H1 (cell line): ENCODE results near the gene GLG1. TPM values are rescaled to one million over a fixed set of nuclear protein-coding genes. Genes with fewer than 3 reads are reported as not detected.

Source experiments
- CBX8 ChIP-seq: fragments of 300-800, 300-1000 bp; sonication (generic); IDR thresholded peaks from 2 replicates; pipeline ENCODE4 v1.7.1; 2016; ENCODE audit warnings: low read depth, low read length, borderline replicate concordance
- CHD7 ChIP-seq: fragments of 300-600 bp; sonication (generic); IDR thresholded peaks from 2 replicates; pipeline ENCODE4 v1.7.1; 2012; ENCODE audit warnings: low read length, moderate library complexity, mild to moderate bottlenecking, inconsistent platforms; ENCODE audit not compliant: insufficient replicate concordance
- KDM4A ChIP-seq: IDR thresholded peaks from one replicate; pipeline ENCODE4 v1.7.1; 2012; ENCODE audit warnings: low read depth, mild to moderate bottlenecking, moderate library complexity, low read length, inconsistent platforms; ENCODE audit not compliant: severe bottlenecking
- NRF1 ChIP-seq: IDR thresholded peaks from 2 replicates; pipeline ENCODE4 v1.6.1; 2011; ENCODE audit warnings: mild to moderate bottlenecking, low read depth, low read length, improper control_type of control experiment
- SIRT6 ChIP-seq: IDR thresholded peaks from one replicate; pipeline ENCODE4 v1.7.1; 2012; ENCODE audit warnings: low read length, inconsistent platforms
- TEAD4 ChIP-seq: IDR thresholded peaks from 2 replicates; pipeline ENCODE4 v1.6.1; 2012; ENCODE audit warnings: low read depth, low read length, inconsistent platforms, mixed read lengths
- polyA plus RNA-seq, 7 experiments: library from polyadenylated mRNA; depleted of rRNA in 3 of 7; stranded (reverse) in 5 of 7; unstranded in 2 of 7; fragments of >200 nt in 5 of 7; fragments of 200-250 nt in 2 of 7; gene quantifications; 1 replicate in 5 of 7; 2 replicates in 1 of 7; 4 replicates in 1 of 7; pipeline versions ENCODE4 v1.2.1 to v1.2.3, GENCODE V29; 2011 to 2013; ENCODE audit warnings: missing spikeins in 2 of 7, mixed read lengths in 2 of 7
- total RNA-seq: library from RNA; stranded (reverse); fragmentation: NEBNext Ultra II Directional; extraction: Animal tissue kit (Norgen Biotek cat#: 25700); gene quantifications from 2 replicates; pipeline ENCODE4 v1.2.1, GENCODE V29; 2021
- TF ChIP-seq, protein P1 (sequence below): IDR thresholded peaks from 2 replicates; pipeline ENCODE4 v1.6.1; 2011; ENCODE audit warnings: low read depth, mild to moderate bottlenecking, low read length; ENCODE audit not compliant: insufficient read depth
- TF ChIP-seq, protein P2 (sequence below): IDR thresholded peaks from 2 replicates; pipeline ENCODE4 v1.6.1; 2012; ENCODE audit warnings: low read length, inconsistent platforms

GLG1 gene
- total and polyA plus RNA-seq, 2 of the 8 experiments (the other 6 are each of a cell fraction or from before 2014, with no cell fraction given) = 53.4 to 139 TPM

DNA sequence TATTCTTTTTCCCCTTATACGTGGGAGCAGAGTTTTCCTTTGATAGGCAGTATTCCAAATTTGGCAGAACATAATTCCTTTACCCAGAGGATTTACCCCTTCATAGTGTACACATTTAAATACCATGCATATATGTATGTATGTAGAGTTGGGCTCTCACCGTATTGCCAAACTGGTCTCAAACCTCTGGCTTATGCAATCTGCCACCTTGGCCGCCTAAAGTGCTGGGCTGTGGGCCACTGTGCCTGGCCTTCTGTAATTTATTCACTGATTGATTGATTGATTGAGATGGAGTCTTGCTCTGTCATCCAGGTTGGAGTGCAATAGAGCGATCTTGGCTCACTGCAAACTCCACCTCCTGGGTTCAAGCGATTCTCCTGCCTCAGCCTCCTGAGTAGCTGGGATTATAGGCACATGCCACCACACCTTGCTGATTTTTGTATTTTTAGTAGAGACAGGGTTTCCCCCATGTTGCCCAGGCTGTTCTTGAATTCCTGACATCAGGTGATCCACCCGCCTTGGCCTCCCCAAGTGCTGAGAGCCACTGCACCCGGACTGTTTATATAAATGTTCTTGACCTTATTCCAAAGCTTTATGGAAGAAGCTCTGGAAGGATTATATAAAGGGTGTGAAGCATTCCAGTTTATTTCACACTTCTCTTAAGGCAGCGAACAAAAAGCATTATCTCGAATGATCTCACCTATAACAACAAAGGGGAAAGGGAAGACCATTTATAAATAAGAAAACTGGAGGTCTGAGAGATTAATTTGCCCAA lies 14.9 kb downstream of the GLG1 start (continued):
- TF ChIP-seq CHD7 = no peak
- no peak for TF ChIP-seq KDM4A
- TF ChIP-seq, protein P1, sequence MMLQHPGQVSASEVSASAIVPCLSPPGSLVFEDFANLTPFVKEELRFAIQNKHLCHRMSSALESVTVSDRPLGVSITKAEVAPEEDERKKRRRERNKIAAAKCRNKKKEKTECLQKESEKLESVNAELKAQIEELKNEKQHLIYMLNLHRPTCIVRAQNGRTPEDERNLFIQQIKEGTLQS = no peak
- TF ChIP-seq CBX8 = no peak
- no peak for TF ChIP-seq SIRT6
- TF ChIP-seq NRF1 = no peak
- TF ChIP-seq, protein P2, sequence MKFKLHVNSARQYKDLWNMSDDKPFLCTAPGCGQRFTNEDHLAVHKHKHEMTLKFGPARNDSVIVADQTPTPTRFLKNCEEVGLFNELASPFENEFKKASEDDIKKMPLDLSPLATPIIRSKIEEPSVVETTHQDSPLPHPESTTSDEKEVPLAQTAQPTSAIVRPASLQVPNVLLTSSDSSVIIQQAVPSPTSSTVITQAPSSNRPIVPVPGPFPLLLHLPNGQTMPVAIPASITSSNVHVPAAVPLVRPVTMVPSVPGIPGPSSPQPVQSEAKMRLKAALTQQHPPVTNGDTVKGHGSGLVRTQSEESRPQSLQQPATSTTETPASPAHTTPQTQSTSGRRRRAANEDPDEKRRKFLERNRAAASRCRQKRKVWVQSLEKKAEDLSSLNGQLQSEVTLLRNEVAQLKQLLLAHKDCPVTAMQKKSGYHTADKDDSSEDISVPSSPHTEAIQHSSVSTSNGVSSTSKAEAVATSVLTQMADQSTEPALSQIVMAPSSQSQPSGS = no peak
- TF ChIP-seq TEAD4 = no peak
